Stimulated activated naive CD8-positive, alpha-beta T cell treated with anti-CD3 and anti-CD28 coated beads, Interleukin-15, Interleukin-2, amounts not matched to agents 100 ng/mL and 50 ng/mL, for 24 hours (primary cell): ENCODE measurements around the gene HYAL3.
A peak's percentile ranks its signal among the peaks of the same experiment; 100 is the strongest.
"Not testable (repeated sequence)": the region's sequence is repeated elsewhere in the genome, so short reads cannot be mapped to it uniquely, and the experiment has no call there.

Experiments used
- H3K27ac Mint-ChIP-seq: one replicate; pipeline ENCODE4 v1.8.0; 2021; ENCODE audit warnings: mild to moderate bottlenecking, mixed read lengths
- H3K27me3 Mint-ChIP-seq: one replicate; pipeline ENCODE4 v1.8.0; 2021; ENCODE audit warnings: mixed read lengths
- H3K36me3 Mint-ChIP-seq: one replicate; pipeline ENCODE4 v1.8.0; 2021; ENCODE audit warnings: low read depth, mixed read lengths
- H3K4me1 Mint-ChIP-seq: one replicate; pipeline ENCODE4 v1.8.0; 2021; ENCODE audit warnings: low read depth, mixed read lengths
- H3K4me3 Mint-ChIP-seq: one replicate; pipeline ENCODE4 v1.8.0; 2021; ENCODE audit warnings: mild to moderate bottlenecking, mixed read lengths
- H3K9me3 Mint-ChIP-seq: one replicate; pipeline ENCODE4 v1.8.0; 2021; ENCODE audit warnings: mixed read lengths

Gene HYAL3

GRCh38 chr3:50293079-50293801, 6.0 kb downstream of the HYAL3 start:
- Mint-ChIP-seq H3K9me3 (no peaks in the 10 kb centered on the region), H3K4me1 (peaks cover 21% of the 10 kb centered on the region), H3K27me3 (no peaks in the 10 kb centered on the region), H3K27ac (peak overlapping the region; percentile 94), H3K4me3 (peak overlapping the region; percentile 87), H3K36me3 (peaks cover 23% of the 10 kb centered on the region)

- H3K27ac Mint-ChIP-seq = peak within 1 kb of the TSS; percentile 94
- peaks cover 27% of the 10 kb centered on the region for H3K36me3 Mint-ChIP-seq
- H3K4me1 Mint-ChIP-seq = peaks cover 17% of the 10 kb centered on the region
- peak within 1 kb of the TSS; percentile 87 for H3K4me3 Mint-ChIP-seq
- H3K27me3 Mint-ChIP-seq = no peaks in the 10 kb centered on the region
- no peaks in the 10 kb centered on the region for H3K9me3 Mint-ChIP-seq
Observed at GRCh38 chr3:50292159-50293078, 6.8 kb downstream of the HYAL3 start, which contains the start of gene IFRD2. TSS of gene IFRD2 (minus strand) at chr3:50292429. CDS start at chr3:50292274, 155 bp downstream.

GRCh38 chr3:50290161-50290641, 9.0 kb downstream of the HYAL3 start:
- Mint-ChIP-seq H3K36me3 (peaks cover 39% of the 10 kb centered on the region), H3K4me3 (peak overlapping the region; percentile 87), H3K27me3 (no peaks in the 10 kb centered on the region), H3K4me1 (peaks cover 17% of the 10 kb centered on the region), H3K27ac (peak overlapping the region; percentile 36), H3K9me3 (no peaks in the 10 kb centered on the region)

GRCh38 chr3:50289130-50289529, 10.1 kb downstream of the HYAL3 start:
- peaks cover 39% of the 10 kb centered on the region for H3K36me3 Mint-ChIP-seq
- H3K4me3 Mint-ChIP-seq = peak overlapping the region; percentile 87
- H3K9me3 Mint-ChIP-seq = no peaks in the 10 kb centered on the region
- no peaks in the 10 kb centered on the region for H3K27me3 Mint-ChIP-seq
- no peak overlapping the region for H3K27ac Mint-ChIP-seq
- peaks cover 17% of the 10 kb centered on the region for H3K4me1 Mint-ChIP-seq

- Mint-ChIP-seq H3K27ac (no peak overlapping the region), H3K4me1 (peaks cover 17% of the 10 kb centered on the region), H3K36me3 (peaks cover 39% of the 10 kb centered on the region), H3K27me3 (no peaks in the 10 kb centered on the region), H3K4me3 (no peak overlapping the region), H3K9me3 (no peaks in the 10 kb centered on the region)
Observed at GRCh38 chr3:50288387-50289007, 10.7 kb downstream of the HYAL3 start.

GRCh38 chr3:50287262-50287661, 11.9 kb downstream of the HYAL3 start:
- peaks cover 10% of the 10 kb centered on the region for H3K4me1 Mint-ChIP-seq
- no peaks in the 10 kb centered on the region for H3K9me3 Mint-ChIP-seq
- H3K27me3 Mint-ChIP-seq = no peaks in the 10 kb centered on the region
- peaks cover 39% of the 10 kb centered on the region for H3K36me3 Mint-ChIP-seq
- no peak overlapping the region for H3K27ac Mint-ChIP-seq
- H3K4me3 Mint-ChIP-seq = no peak overlapping the region

GRCh38 chr3:50286322-50287227, 12.6 kb downstream of the HYAL3 start:
- Mint-ChIP-seq H3K9me3 (no peaks in the 10 kb centered on the region), H3K4me1 (peaks cover 9% of the 10 kb centered on the region), H3K27me3 (no peaks in the 10 kb centered on the region), H3K36me3 (peaks cover 39% of the 10 kb centered on the region), H3K4me3 (no peak overlapping the region), H3K27ac (no peak overlapping the region)

GRCh38 chr3:50284121-50284520, 15.1 kb downstream of the HYAL3 start:
- H3K27ac Mint-ChIP-seq, H3K27me3 Mint-ChIP-seq, H3K9me3 Mint-ChIP-seq, H3K4me3 Mint-ChIP-seq, H3K4me1 Mint-ChIP-seq: not testable (repeated sequence)
- peaks cover 23% of the 10 kb centered on the region for H3K36me3 Mint-ChIP-seq

GRCh38 chr3:50279255-50280016, 19.8 kb downstream of the HYAL3 start:
- no peak overlapping the region for H3K4me3 Mint-ChIP-seq
- peaks cover 16% of the 10 kb centered on the region for H3K4me1 Mint-ChIP-seq
- no peaks in the 10 kb centered on the region for H3K36me3 Mint-ChIP-seq
- no peak overlapping the region for H3K27ac Mint-ChIP-seq
- no peaks in the 10 kb centered on the region for H3K9me3 Mint-ChIP-seq
- H3K27me3 Mint-ChIP-seq = peaks cover 23% of the 10 kb centered on the region

- Mint-ChIP-seq H3K27ac (no peak within 1 kb of the TSS), H3K9me3 (no peaks in the 10 kb centered on the region), H3K36me3 (no peaks in the 10 kb centered on the region), H3K4me3 (no peak within 1 kb of the TSS), H3K27me3 (peaks cover 29% of the 10 kb centered on the region), H3K4me1 (peaks cover 22% of the 10 kb centered on the region)
Observed at GRCh38 chr3:50278880-50279224, 20.4 kb downstream of the HYAL3 start, which contains the start of gene LSMEM2. TSS of gene LSMEM2 (plus strand) at chr3:50279087. CDS start at chr3:50279114, 27 bp downstream.

GRCh38 chr3:50278123-50278879, 20.9 kb downstream of the HYAL3 start:
- peaks cover 31% of the 10 kb centered on the region for H3K27me3 Mint-ChIP-seq
- H3K9me3 Mint-ChIP-seq = no peaks in the 10 kb centered on the region
- H3K27ac Mint-ChIP-seq = no peak overlapping the region
- no peaks in the 10 kb centered on the region for H3K36me3 Mint-ChIP-seq
- H3K4me1 Mint-ChIP-seq = peaks cover 23% of the 10 kb centered on the region
- H3K4me3 Mint-ChIP-seq = no peak overlapping the region

- Mint-ChIP-seq H3K27me3 (peaks cover 36% of the 10 kb centered on the region), H3K4me1 (peaks cover 28% of the 10 kb centered on the region), H3K36me3 (no peaks in the 10 kb centered on the region), H3K9me3 (no peaks in the 10 kb centered on the region), H3K27ac (no peak overlapping the region), H3K4me3 (no peak overlapping the region)
Observed at GRCh38 chr3:50276762-50277101, 22.5 kb downstream of the HYAL3 start.
